PC-9 (cell line): ENCODE results near the gene SLC7A6.

Experiments
- CTCF ChIP-seq: fragments of 200-600 bp; sonication (generic); conservative IDR thresholded peaks from 2 replicates; pipeline ENCODE4 v1.6.1; 2017; ENCODE audit warnings: mixed run types, antibody characterized with exemption, mild to moderate bottlenecking, moderate library complexity
- EZH2 ChIP-seq: fragments of 200-600 bp; sonication (generic); IDR thresholded peaks from 2 replicates; pipeline ENCODE4 v1.8.0; 2017; ENCODE audit warnings: antibody characterized with exemption, low read depth

- TF ChIP-seq CTCF (no peak), EZH2 (no peak)
These were observed 17.2 kb downstream of the SLC7A6 start for GRCh38 chr16:68281368-68282063.
